T-cell (primary cell): ENCODE measurements around the gene MIEF2. TPM values are rescaled to one million over a fixed set of nuclear protein-coding genes. Genes with fewer than 3 reads are reported as not detected.
"Not testable (repeated sequence)": the region's sequence is repeated elsewhere in the genome, so short reads cannot be mapped to it uniquely, and the experiment has no call there.

Source experiments
- ATAC-seq, 4 experiments: fragments of 200-7000 bp in 3 of 4; fragments of 150-1000 bp in 1 of 4; cut with Tn5 transposase; replicated peaks in 1 of 4; 1 replicate in 3 of 4; 2 replicates in 1 of 4; pipeline ENCODE4 v1.10.0; 2021; ENCODE audit warnings: moderate library complexity in 3 of 4, mild to moderate bottlenecking in 2 of 4, moderate number of reproducible peaks in 1 of 4
- CTCF ChIA-PET, 2 donors: fragments of 300-600 bp; sonication (Branson Sonifier 250); formaldehyde crosslinking; loops; one replicate each; lab custom pipeline; 2022; ENCODE audit warnings: antibody characterized with exemption in 2 of 2; lab: Charles Lee
- POLR2A ChIA-PET, 2 donors: fragments of 300-600 bp; sonication (Branson Sonifier 250); formaldehyde crosslinking; loops; one replicate each; lab custom pipeline; 2022; ENCODE audit warnings: antibody characterized with exemption in 2 of 2; lab: Charles Lee
- DNase-seq, 35 experiments: peaks; one replicate each; pipeline versions ENCODE4 v3.0.0 to v3.0.0-alpha.2; 2013 to 2023
- H3K27ac ChIP-seq: one replicate; pipeline ENCODE4 v1.5.1; 2013; ENCODE audit warnings: low read length
- H3K27me3 ChIP-seq, 2 experiments: replicated peaks in 1 of 2; 1 replicate in 1 of 2; 2 replicates in 1 of 2; pipeline versions ENCODE4 v1.6.1 to v1.7.0; 2013; ENCODE audit warnings: low read length in 1 of 2, mixed read lengths in 1 of 2; ENCODE audit not compliant: control insufficient read depth in 2 of 2, insufficient read depth in 2 of 2; ENCODE audit errors: extremely low read depth in 1 of 2
- H3K36me3 ChIP-seq, 2 donors: 1 replicate in 1 of 2; 2 replicates in 1 of 2; pipeline versions ENCODE4 v1.6.1 to v1.7.0; 2013; ENCODE audit warnings: low read length in 1 of 2; ENCODE audit not compliant: control insufficient read depth in 2 of 2, insufficient read depth in 1 of 2; ENCODE audit errors: extremely low read depth in 1 of 2
- H3K4me1 ChIP-seq, 2 experiments: 1 replicate in 1 of 2; 2 replicates in 1 of 2; pipeline versions ENCODE4 v1.6.1 to v1.7.0; 2013; ENCODE audit warnings: low read length in 2 of 2, mixed read lengths in 1 of 2; ENCODE audit not compliant: insufficient read depth in 2 of 2, control insufficient read depth in 1 of 2; ENCODE audit errors: extremely low read depth in 1 of 2
- H3K4me3 ChIP-seq, 2 donors: 1 replicate in 1 of 2; 2 replicates in 1 of 2; pipeline versions ENCODE4 v1.5.1 to v1.7.0; 2013; ENCODE audit warnings: mild to moderate bottlenecking in 2 of 2, low read length in 1 of 2, moderate library complexity in 1 of 2; ENCODE audit not compliant: control insufficient read depth in 1 of 2; ENCODE audit errors: extremely low read depth in 1 of 2
- H3K9me3 ChIP-seq: 2 replicates; pipeline ENCODE4 v1.7.0; 2013
- H3K27ac Mint-ChIP-seq, 2 donors: one replicate each; pipeline ENCODE4 v1.8.0; 2020 to 2021; ENCODE audit warnings: mild to moderate bottlenecking in 2 of 2, mixed read lengths in 2 of 2
- H3K27me3 Mint-ChIP-seq, 2 donors: one replicate each; pipeline ENCODE4 v1.8.0; 2021 to 2022; ENCODE audit warnings: mixed read lengths in 2 of 2
- H3K36me3 Mint-ChIP-seq: one replicate; pipeline ENCODE4 v1.8.0; 2021; ENCODE audit warnings: mixed read lengths
- H3K4me1 Mint-ChIP-seq, 3 donors: one replicate each; pipeline ENCODE4 v1.8.0; 2020 to 2022; ENCODE audit warnings: mixed read lengths in 3 of 3, mild to moderate bottlenecking in 1 of 3
- H3K4me3 Mint-ChIP-seq, 3 donors: one replicate each; pipeline ENCODE4 v1.8.0; 2020 to 2022; ENCODE audit warnings: mild to moderate bottlenecking in 3 of 3, mixed read lengths in 3 of 3, moderate library complexity in 3 of 3
- H3K9me3 Mint-ChIP-seq, 3 donors: one replicate each; pipeline ENCODE4 v1.8.0; 2020 to 2022; ENCODE audit warnings: mixed read lengths in 3 of 3
- WGBS: methylation state at CpG from one replicate; pipeline ENCODE4 v1.1.5; 2013; ENCODE audit warnings: missing lambda C conversion rate; ENCODE audit not compliant: insufficient coverage; 5-methylcytosine and 5-hydroxymethylcytosine counted together
- total RNA-seq, 35 experiments: library from RNA in 6 of 35; stranded (reverse) in 6 of 35; fragments of 120-200 nt in 1 of 35; gene quantifications; one replicate each; pipeline versions ENCODE4 v1.2.1 to v1.2.4 and lab custom pipeline; 2013 to 2026

Gene MIEF2
- total RNA-seq (10 to 100 TPM in 4 of 5 donors, 1 to 10 TPM in 1; 10.0 to 19.7 (median 17.6) TPM), total RNA-seq (lab: John Stamatoyannopoulos, UW) (1.3 to 26.5 (median 13.4) reads per million in 29 experiments)
- total RNA-seq (2013): 10.4 TPM

- ATAC-seq: peak; percentile 89 to 91 (median 90)
- H3K4me3 Mint-ChIP-seq: peak within 1 kb of the TSS; percentile 74 to 98 (median 79)
- H3K4me1 Mint-ChIP-seq: peaks cover 31 to 52% (median 47%) of the 10 kb centered on the region in 3 donors
- WGBS: under 1% methylated on average over 69 of the region's 72 CpGs
- Histone ChIP-seq H3K36me3 (peaks cover 20 to 24% of the 10 kb centered on the region in 2 donors), H3K4me3 (peak within 1 kb of the TSS; percentile 78 to 80), H3K9me3 (no peaks in the 10 kb centered on the region), H3K4me1 (peaks cover 17 to 63% of the 10 kb centered on the region in 2 experiments), H3K27me3 (no peaks in the 10 kb centered on the region), H3K27ac (peak within 1 kb of the TSS; percentile 89)
- H3K36me3 Mint-ChIP-seq: peaks cover 8% of the 10 kb centered on the region
- H3K27ac Mint-ChIP-seq: peak within 1 kb of the TSS; percentile 77 to 79
- peak; percentile 81 to 98 (median 92) for DNase-seq
- H3K9me3 Mint-ChIP-seq: no peaks in the 10 kb centered on the region
- ChIA-PET POLR2A (no interaction called here), CTCF (interaction anchor here in 1 of 2 donors (0.6 kb wide), 1 partner anchor 289 kb away, joined by 4 read pairs; no protein-coding TSS in a partner anchor)
- no peaks in the 10 kb centered on the region for H3K27me3 Mint-ChIP-seq
These were observed at the start of gene MIEF2 for GRCh38 chr17:18260332-18261145. MIEF2 (plus strand) TSS chr17:18260662; CDS start chr17:18262721, 2,059 bp downstream.

- Histone ChIP-seq H3K36me3 (peaks cover 8 to 22% of the 10 kb centered on the region in 2 donors), H3K4me3 (no peak overlapping the region), H3K4me1 (peaks cover 0 to 5% of the 10 kb centered on the region in 2 experiments), H3K27me3 (no peaks in the 10 kb centered on the region), H3K27ac (no peak overlapping the region), H3K9me3 (no peaks in the 10 kb centered on the region)
- POLR2A ChIA-PET: interaction anchor here in 1 of 2 donors (0.6 kb wide), 2 partner anchors 47 to 159 kb away, joined by 4 to 13 read pairs; no protein-coding TSS in a partner anchor
- Mint-ChIP-seq H3K27ac (no peak overlapping the region), H3K4me3 (no peak overlapping the region), H3K9me3 (no peaks in the 10 kb centered on the region), H3K27me3 (no peaks in the 10 kb centered on the region), H3K36me3 (peaks cover 15% of the 10 kb centered on the region), H3K4me1 (peaks cover 0 to 5% (median 3%) of the 10 kb centered on the region in 3 donors)
- ATAC-seq (no peak), DNase-seq (no peak)
- 83% methylated on average over 7 of the region's 7 CpGs for WGBS
- CTCF ChIA-PET: interaction anchor here in 1 of 2 donors (0.6 to 0.7 kb wide), 2 partner anchors 26 to 82 kb away, joined by 3 to 6 read pairs; no protein-coding TSS in a partner anchor
These were observed 46.7 kb upstream of the MIEF2 start for GRCh38 chr17:18213666-18214270.

- H3K4me3 ChIP-seq, H3K9me3 ChIP-seq, POLR2A ChIA-PET, H3K36me3 ChIP-seq, H3K4me1 Mint-ChIP-seq, H3K4me3 Mint-ChIP-seq, H3K27me3 Mint-ChIP-seq, DNase-seq, H3K27me3 ChIP-seq, H3K9me3 Mint-ChIP-seq, H3K27ac ChIP-seq, H3K27ac Mint-ChIP-seq, ATAC-seq, H3K4me1 ChIP-seq, H3K36me3 Mint-ChIP-seq: not testable (repeated sequence)
- CTCF ChIA-PET: interaction anchor here in 1 of 2 donors (0.8 kb wide), 1 partner anchor 27 kb away, joined by 4 read pairs; no protein-coding TSS in a partner anchor
- WGBS: 96% methylated on average over 9 of the region's 11 CpGs
These were observed 43.6 kb upstream of the MIEF2 start for GRCh38 chr17:18216906-18217305.

- no peak overlapping the region for H3K4me3 ChIP-seq
- H3K9me3 Mint-ChIP-seq: no peaks in the 10 kb centered on the region
- peaks cover 1% of the 10 kb centered on the region for H3K36me3 Mint-ChIP-seq
- H3K27me3 ChIP-seq: no peaks in the 10 kb centered on the region
- H3K27ac Mint-ChIP-seq: no peak overlapping the region
- H3K9me3 ChIP-seq: no peaks in the 10 kb centered on the region
- peaks cover 0 to 5% of the 10 kb centered on the region in 2 experiments for H3K4me1 ChIP-seq
- H3K4me1 Mint-ChIP-seq: peaks cover 0 to 5% (median 3%) of the 10 kb centered on the region in 3 donors
- H3K27ac ChIP-seq: no peak overlapping the region
- H3K27me3 Mint-ChIP-seq: no peaks in the 10 kb centered on the region
- ChIA-PET POLR2A (no interaction called here), CTCF (interaction anchor here in 1 of 2 donors (0.7 kb wide), 1 partner anchor 59 kb away, joined by 7 read pairs; no protein-coding TSS in a partner anchor)
- no peaks in the 10 kb centered on the region for H3K36me3 ChIP-seq
- peak; percentile 79 to 88 (median 86) for ATAC-seq
- no peak overlapping the region for H3K4me3 Mint-ChIP-seq
- DNase-seq: peak; percentile 31 to 81 (median 59)
- WGBS: 2% methylated on average over 4 of the region's 6 CpGs
These were observed 42.9 kb upstream of the MIEF2 start for GRCh38 chr17:18217412-18218015.

GRCh38 chr17:18218756-18219415 lies 41.6 kb upstream of the MIEF2 start:
- H3K9me3 Mint-ChIP-seq: no peaks in the 10 kb centered on the region
- no peak for ATAC-seq
- ChIA-PET POLR2A (interaction anchor here in 1 of 2 donors (0.5 kb wide), 1 partner anchor 65 kb away, joined by 4 read pairs; no protein-coding TSS in a partner anchor), CTCF (interaction anchor here in 1 of 2 donors (0.8 kb wide), 1 partner anchor 18 kb away, joined by 3 read pairs; no protein-coding TSS in a partner anchor)
- Histone ChIP-seq H3K4me3 (no peak overlapping the region), H3K27me3 (no peaks in the 10 kb centered on the region), H3K9me3 (no peaks in the 10 kb centered on the region), H3K4me1 (peaks cover 0 to 5% of the 10 kb centered on the region in 2 experiments), H3K36me3 (no peaks in the 10 kb centered on the region), H3K27ac (no peak overlapping the region)
- DNase-seq: no peak
- H3K27me3 Mint-ChIP-seq: no peaks in the 10 kb centered on the region
- no peaks in the 10 kb centered on the region for H3K36me3 Mint-ChIP-seq
- H3K4me3 Mint-ChIP-seq: no peak overlapping the region
- peaks cover 0 to 5% (median 3%) of the 10 kb centered on the region in 3 donors for H3K4me1 Mint-ChIP-seq
- WGBS: 73% methylated on average over 2 of the region's 4 CpGs
- H3K27ac Mint-ChIP-seq: no peak overlapping the region
